HTR-8/SVneo (cell line): ENCODE measurements around the gene IKZF3.
"Not testable (repeated sequence)": the region's sequence is repeated elsewhere in the genome, so short reads cannot be mapped to it uniquely, and the experiment has no call there.

Experiments used
- DNase-seq: peaks from one replicate; pipeline ENCODE4 v3.0.0; 2011; ENCODE audit warnings: low spot score, mixed read lengths; ENCODE audit not compliant: insufficient read length
- FAIRE-seq: peaks from 2 replicates; lab custom pipeline; 2011; peaks lifted over from hg19 to GRCh38; lab: Jason Lieb, UNC

IKZF3 gene

DNA sequence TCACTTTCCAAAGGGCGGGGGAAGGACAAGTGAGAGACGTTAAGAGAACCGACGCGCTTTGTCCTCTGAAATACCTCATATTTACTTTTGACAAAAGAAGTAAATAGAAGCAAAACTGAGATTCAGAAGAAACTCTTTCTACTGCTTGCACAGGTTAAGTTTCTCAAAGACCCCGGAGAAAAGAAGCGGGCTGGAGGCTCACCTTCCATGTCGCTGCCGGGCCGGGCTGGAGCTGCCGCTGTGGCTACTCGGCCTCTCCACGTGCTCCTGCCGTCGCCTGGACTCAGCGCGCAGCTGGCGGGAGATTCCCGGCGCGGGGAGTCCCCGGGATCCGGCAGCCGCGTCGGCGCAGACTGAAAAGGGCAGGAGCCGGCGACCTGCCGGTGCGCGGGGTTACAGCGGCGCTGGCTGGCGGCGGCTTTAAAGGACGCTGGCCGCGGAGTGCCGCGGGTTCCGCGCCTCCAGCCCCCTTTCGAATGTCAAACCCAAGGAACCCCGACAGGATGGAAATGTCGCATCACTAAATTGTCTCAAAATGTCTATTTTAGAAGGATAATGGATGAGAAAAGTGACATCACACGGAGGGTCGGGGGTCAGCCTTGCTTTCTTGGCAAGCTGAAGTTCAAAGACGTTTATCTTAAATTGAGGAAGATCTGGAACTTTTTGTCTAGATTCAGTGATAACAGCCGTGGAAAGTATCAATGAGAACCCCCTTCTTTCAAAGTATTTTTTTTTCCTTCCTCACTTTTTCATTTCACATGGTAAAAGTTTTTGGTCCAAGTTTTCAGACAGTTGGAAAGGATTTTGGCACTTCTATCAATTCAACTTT is at the start of gene IKZF3:
TSS of gene IKZF3 (minus strand) at position 395 of the 829 bp plus-strand sequence. CDS start at position 209, 186 bp downstream.
- no peak for FAIRE-seq
- DNase-seq, result peak; percentile 14

DNA sequence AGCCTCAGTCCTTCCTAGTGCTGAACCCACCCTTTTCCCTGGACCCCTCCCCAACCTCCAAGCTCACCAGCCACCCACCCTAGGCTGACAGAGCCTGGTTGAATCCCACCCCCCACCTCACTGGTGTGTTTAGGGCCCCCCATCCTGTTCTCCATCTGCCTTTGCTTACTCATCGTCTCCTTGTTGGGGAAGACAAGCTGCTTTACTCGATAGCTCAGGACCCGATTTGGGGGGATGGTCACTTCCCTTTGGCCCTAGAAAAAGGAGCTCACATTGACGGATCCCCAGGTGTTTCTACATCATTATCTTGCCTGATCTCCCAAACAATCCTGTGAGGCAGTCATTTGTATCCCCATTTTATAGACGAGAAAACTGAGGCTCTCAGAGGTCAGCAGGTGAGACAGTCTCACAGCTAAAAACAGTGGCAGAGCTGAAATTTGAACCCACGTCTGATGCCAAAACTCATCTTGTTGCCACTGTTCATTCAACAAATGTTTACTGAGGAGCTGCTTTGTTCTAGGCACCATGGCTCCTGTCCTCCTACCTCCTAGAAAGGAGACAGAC is 44.8 kb upstream of the IKZF3 start:
- DNase-seq (no peak), FAIRE-seq (no peak)

DNA sequence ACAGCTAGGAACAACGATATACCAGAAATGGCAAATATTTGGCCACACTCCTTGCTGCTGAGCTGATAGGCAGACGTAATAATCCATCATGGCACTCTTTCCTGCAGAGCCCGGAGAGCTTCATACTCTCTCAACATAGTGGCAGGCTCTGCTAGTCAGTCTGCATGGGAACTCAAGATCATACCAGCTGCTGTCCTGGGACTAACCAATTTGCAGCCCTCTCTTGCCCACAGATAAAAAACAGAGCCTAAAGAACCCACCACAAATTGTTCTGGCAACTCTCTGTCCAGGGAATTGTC is 40.8 kb upstream of the IKZF3 start:
- FAIRE-seq, result no peak

DNA sequence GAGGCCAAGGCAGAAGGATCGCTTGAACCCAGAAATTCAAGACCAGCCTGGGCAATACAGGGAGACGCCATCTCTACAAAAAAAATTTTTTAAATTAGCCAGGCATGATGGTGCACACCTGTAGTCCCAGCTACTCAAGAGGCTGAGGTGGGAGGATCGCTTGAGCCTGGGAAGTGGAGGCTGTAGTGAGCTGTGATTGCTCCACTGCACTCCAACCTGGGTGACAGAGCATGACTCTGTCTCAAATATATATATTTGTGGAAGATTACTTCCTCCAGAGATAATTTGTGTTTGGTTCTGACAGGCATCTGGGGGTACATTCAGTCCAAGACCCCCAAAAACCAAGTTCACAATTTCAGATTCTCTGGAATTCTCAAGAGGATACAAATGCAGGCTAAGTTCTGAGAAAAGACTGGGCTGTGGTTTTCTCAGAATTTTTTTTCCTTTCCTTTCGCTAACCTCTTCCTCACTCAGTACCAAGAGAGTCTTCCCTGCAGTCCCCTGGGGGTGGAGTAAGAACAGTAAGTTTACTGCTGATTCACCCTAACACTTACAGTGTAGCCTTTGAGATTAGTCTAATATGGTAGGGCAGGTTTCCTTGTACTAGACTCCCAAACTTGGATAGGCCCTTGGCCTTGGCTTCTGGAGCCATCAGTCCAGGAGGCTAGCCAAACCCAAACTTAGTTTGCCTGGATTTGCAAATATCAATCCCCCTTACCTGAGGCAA is 39.2 kb upstream of the IKZF3 start:
- no peak for FAIRE-seq

More for the DNA sequence above, 40.8 kb upstream of the IKZF3 start:
- DNase-seq, result no peak

DNA sequence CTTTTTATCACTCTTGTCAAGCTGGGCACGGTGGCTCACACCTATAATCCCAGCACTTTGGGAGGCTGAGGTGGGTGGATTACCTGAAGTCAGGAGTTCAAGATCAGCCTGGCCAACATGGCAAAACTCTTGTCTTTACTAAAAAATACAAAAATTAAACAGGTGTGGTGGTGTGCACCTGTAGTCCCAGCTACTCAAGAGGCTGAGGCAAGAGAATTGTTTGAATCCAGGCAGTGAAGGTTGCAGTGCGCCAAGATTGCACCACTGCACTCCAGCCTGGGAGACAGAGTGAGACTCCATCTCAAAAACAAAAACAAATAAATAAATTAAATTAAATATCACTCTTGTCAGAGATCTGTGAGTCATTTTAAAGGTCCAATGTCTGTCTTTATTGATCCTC is 37.9 kb upstream of the IKZF3 start:
- not testable (repeated sequence) for FAIRE-seq, DNase-seq

More for the DNA sequence above, 39.2 kb upstream of the IKZF3 start:
- no peak for DNase-seq

DNA sequence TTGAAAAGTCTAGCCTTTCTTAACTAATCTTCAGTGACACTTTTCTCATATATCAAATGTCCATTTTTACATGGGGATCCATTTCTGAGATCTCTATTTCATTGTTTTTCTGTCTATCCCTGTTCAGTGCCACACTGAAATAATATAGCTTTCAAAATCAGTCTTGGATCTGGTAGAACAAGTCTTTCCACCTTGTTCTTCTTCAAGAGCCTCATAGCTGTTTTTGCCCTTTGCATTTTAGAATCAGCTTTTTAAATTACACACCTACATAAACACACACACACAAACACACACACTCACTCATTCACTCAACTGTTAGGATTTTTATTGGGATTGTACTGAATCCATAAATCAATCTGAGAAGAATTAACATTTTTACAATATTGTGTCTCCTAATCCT is 35.1 kb upstream of the IKZF3 start:
- no peak for FAIRE-seq
- DNase-seq, result no peak

DNA sequence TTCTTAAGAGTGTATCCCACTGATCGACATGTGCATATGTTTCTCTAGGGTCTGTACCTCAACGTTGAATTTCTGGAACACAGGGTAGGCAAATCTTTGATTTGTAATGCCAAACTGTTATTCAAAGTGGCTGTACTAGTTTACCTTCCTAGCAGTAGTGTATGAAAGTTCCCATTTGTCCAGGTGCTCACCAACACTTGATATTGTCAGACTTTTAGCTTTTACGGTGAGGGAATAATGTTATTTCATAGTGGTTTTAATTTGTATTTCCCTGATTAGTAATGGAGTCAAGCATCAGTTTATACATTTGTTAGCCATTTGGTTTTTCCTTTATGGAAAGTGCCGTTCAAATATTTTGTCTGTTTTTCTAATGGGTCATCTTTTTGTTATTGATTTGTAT is 34.0 kb upstream of the IKZF3 start:
- no peak for DNase-seq
- no peak for FAIRE-seq

DNA sequence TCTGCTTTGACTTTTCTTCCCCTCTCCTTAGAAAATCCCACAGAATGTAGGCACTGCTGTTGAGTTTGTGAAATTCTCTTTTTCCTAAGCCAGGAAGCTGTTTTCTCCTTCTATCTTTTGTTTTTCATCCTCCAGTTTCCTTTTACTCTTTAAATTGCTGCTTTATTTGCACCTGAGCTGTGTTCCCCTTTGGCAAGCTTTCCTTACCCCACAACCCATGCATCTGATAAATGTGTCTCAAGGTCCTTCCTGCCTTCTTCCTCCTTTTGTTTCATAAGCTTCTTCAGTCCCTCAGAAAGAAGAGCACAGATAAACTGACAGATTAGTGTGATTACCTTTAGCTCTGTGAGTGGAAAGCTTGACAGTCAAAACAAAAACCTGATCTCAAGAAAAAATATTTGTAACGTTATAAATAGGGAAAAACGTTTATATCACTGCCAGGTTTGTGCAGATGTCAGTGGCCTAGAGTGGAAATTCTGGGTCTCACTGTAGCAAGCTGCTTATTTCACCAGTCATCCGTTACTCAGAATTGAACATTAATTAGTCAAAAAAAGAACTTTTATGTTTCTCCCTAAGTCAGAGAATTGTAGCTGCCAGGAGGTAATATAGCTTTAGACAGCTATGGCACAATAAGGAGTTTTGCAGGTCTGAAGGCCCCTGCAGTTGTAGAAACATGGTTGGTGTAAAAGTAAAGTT is 30.7 kb upstream of the IKZF3 start:
- DNase-seq, result no peak
- FAIRE-seq, result no peak

DNA sequence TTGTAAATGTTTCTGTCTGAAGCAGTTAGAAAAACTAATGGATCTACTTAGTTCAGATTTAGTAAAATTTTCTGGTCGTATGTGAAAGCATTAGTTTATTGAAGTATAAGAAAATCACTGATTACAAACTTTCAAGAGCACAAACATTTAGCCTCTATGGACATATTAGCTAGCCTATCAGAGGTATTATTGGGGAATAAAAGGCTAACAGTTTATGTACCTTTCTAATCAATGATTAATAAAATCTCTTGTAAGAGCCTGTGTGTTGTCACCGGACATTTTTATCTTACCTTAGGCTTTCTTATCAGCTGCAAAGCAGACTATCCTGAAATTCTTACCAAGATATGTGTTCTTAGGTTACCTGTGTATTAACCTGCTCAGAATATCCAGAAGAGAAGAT is 25.1 kb upstream of the IKZF3 start:
- FAIRE-seq, result no peak
- DNase-seq, result no peak

DNA sequence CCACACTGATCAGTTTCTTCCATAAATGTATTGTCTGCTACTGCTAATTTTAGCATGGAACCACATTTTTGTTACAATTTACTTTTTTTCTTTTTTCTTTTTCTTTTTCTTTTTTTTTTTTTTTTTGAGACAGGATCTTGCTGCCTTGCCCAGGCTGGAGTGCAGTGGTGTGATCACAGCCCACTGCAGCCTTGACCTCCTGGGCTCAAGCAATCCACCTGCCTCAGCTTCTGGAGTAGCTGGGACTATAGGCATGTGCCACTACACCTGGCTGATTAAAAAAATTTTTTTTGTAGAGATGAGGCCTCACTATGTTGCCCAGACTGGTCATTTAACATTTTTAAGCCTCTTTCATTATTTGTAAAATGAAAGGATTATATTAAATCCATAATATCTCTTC is 23.0 kb upstream of the IKZF3 start:
- DNase-seq, result no peak
- no peak for FAIRE-seq

DNA sequence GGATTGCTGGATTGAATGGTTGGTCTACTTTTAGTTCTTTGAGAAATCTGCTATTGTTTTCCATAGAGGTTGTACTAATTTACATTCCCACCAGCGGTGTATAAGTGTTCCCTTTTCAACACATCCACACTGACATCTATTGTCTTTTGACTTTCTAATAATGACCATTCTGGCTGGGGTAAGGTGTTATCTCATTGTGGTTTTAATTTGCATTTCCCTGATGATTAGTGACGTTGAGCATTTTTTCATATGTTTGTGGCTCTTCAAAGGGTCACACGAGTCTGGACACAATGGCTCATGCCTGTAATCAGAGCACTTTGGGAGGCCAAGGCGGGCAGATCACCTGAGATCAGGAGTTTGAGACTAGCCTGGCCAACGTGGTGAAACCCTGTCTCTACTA is 22.0 kb upstream of the IKZF3 start:
- not testable (repeated sequence) for DNase-seq, FAIRE-seq

DNA sequence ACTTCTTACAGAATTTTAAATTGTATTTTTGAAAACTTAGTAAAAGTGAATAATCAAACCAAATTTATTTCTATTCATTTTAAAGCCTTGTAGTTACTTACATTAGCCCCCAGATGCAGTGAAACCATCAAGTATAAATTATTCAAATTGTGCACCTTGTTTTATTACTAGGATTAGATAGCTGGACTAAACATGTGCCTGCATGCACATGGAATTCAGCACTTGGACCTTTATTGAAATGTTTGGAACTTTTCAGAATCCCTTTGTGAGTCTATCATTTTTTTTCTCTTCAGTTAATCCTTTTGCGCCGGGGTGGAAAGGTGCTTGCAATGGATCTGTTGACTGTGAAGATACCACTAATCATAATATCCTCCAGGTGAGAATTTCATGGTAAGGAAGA is 8.6 kb upstream of the IKZF3 start:
- DNase-seq (no peak), FAIRE-seq (no peak)

DNA sequence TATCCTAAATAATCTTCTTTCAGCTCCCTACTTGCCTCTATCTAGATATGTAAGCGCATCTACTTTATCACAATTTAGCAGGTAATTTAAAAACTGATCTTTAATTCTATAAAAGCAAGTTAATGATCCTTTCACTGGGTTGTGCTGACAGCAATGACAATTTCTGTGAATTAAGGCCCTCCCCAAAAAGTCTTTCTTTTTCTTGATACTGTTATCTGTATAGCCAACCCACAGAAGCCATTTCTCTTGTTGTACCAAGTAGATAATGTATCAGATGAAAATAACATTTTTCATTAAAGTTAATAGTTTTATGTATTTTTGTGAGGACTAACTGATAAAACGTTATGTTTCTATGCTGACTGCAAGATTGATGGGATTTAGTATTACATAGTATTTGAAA is 7.7 kb upstream of the IKZF3 start:
- no peak for DNase-seq
- FAIRE-seq, result no peak

DNA sequence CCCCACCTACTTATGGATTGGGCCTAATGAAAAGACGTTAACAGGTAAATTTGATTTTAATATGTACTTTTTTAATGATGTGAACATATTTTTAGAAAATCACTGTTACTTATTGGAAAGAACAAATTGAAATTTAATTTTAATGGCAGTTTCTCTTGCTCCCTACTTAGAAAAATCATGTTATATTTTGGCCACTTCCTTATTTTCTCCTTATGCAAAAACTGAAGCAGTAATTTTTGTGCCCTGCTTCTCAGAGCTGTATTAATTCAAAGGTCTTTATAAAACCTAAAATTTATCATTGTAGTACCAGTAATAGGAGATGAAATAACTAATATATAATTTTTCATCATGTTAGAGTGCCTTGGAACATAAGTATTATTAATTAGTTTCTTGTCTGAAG is 6.7 kb upstream of the IKZF3 start:
- DNase-seq (no peak), FAIRE-seq (no peak)

DNA sequence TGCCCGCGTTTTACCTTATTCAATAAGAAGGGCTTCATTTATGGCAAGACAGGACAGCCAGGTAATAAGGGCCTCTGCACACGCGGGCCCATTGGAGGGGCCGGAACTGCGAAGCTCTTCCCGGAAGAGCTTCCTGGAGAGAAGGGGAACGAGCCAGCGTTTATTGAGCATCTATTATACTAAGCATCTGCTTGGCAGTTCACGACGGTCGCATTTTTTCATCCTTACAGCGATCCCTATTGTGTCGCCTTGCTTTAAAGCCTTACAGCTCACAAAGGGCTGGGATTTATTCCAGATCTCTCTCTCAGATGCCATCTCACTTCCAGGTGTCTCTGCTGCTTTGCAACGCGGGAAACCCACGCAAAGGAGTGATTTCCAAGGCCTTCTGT is 4.4 kb upstream of the IKZF3 start:
- FAIRE-seq (no peak), DNase-seq (no peak)

DNA sequence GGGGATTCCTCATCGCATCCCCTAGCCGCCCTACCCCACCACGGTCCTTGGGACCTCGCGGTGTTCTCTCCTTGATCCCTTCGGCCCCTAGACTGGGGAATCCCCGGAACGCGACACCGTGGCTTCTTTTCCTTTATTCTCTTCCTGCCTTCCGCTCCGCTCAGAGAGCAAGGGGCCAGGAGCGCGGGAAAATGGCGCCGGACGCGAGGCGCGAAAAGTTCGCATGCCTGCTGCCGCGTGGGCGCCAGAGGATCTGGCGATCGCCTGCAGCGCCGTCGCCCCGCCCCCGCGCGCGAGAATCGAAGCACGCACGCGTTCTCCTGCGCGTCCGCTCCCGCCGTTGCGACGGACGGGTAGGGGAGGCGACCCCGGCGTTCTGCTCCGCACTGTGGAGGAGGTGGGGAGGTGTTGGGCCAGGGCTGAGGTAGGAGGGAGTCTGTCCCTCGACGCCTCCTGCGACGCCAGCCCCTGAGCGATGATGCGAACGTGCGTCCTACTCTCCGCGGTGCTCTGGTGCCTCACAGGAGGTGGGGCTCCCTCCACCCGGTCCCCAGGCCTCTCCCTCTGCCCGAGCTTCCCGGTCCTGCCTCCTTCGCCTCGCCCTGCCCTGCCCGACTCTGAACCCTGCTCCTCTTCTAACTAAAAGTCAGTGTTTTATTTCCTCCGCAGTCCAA is 3.9 kb upstream of the IKZF3 start, which contains the start of gene ZPBP2:
TSS of gene ZPBP2 (plus strand) at position 323 of the 674 bp plus-strand sequence. CDS start at position 476, 153 bp downstream.
- no peak for FAIRE-seq
- no peak for DNase-seq

DNA sequence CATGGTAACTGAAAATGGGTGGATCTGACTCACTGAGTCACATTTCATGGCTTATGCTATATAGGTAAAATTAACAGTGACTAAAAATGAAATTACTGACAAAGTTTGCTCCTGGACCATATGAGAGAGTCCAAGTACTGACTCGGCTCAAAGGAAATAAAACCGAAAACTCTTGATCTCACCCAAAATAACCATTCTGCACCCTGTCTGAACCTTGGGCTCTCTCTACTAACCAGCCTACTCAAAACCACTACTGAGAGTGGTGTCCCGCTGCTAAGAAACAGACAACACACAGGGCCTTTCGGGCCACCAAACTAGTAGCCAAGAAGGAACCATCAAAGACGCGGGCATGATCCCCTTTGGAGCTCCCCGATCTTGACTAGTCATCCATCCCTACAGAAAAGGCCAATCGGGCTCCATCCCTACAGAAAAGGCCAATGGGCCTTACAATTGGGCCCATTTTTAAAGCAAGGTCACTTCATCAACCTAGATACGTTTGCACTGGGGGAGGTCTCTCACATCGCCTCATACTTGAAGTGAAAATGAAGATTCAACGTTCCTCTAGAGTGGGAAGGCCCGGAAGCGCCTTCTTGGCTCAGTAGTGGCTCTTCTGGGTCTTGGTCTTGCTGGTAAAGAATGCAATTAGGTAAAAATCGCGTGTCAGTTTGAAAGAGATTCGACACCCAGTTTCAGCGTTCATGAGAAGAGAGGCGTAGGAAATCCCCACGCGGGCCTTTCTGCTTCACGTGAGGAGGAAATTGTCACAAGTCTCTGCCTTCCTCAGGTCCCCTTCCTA is 3.2 kb upstream of the IKZF3 start:
- DNase-seq (no peak), FAIRE-seq (no peak)

DNA sequence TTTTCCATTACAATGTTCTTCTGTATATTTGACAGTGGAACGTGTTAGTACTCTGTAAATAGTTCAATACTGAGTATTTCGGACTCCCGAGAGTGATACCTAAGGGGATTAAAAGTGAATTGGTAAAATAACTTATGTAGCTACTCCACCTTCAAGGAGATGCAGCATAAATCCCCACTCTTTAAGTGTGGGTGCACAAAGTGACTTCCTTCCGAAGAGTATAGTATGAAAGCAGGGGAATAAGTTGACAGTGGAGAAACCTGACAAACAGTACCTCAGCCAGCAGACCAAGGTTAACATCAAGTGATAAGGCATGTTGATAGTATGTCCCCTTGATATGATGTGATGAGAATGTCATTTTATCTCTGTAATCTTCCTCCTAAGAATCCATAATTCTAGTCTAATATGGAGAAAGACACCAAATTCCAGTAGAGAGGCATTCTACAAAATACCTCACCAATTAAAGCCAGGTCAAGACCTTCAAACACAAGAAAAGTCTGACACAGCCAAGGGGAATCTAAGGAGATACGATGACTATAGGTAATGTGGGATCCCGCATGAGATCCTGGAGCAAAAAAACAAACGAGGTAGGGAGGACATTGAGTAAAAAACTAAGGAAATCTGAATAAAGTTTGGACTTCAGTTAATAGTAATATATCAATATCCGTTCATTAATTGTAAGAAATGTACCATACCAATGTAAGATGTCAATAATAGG is 2.1 kb upstream of the IKZF3 start:
- no peak for DNase-seq
- FAIRE-seq, result peak; percentile 9
